ENCODE results near the gene CBLB. TPM values are rescaled to one million over a fixed set of nuclear protein-coding genes. Genes with fewer than 3 reads are reported as not detected.
A peak's percentile ranks its signal among the peaks of the same experiment; 100 is the strongest.

The CBLB gene
- total and polyA plus RNA-seq, 2 of the 4 experiments (the other 2 are of a cell fraction): 10.1 to 20.1 TPM

GRCh38 chr3:105812194-105812586 is 56.6 kb downstream of the CBLB start:
- H3K4ac ChIP-seq (ENCODE audit: low read depth, low read length): no peak overlapping the region
- H3K14ac ChIP-seq (replicated peaks; ENCODE audit: low read depth, low read length): no peak overlapping the region
- no peaks in the 10 kb centered on the region for H3K36me3 ChIP-seq (ENCODE audit: control insufficient read depth, insufficient read depth, low read length)
- H4K5ac ChIP-seq (ENCODE audit: low read depth, low read length): no peak overlapping the region
- ATAC-seq (ENCODE audit: low read depth): peak; percentile 66
- peak overlapping the region; percentile 33; the same call in 1 of the 2 replicates for H3K4me2 ChIP-seq (ENCODE audit: low read depth, low read length)
- no peaks in the 10 kb centered on the region for H3K9me1 ChIP-seq (ENCODE audit: insufficient read depth, low read length)
- no peak overlapping the region for H3K9ac ChIP-seq (ENCODE audit: low read depth, low read length)
- intact Hi-C loops (cut with micrococcal nuclease) (no loop called here), dilution Hi-C loops (cut with HindIII; ENCODE audit: low sequenced_read_pairs, unreplicated experiment) (no loop called here), in situ Hi-C loops (cut with MboI; ENCODE audit: low sequenced_read_pairs) (no loop called here)
- peak overlapping the region; percentile 12 for H2BK5ac ChIP-seq (ENCODE audit: low read depth, low read length, poor library complexity, severe bottlenecking)
- no peak overlapping the region for H3K4me3 ChIP-seq (ENCODE audit: insufficient read depth, low read depth, low read length)
- no peak overlapping the region for H3K56ac ChIP-seq (ENCODE audit: extremely low read depth, insufficient read depth, low read length)
- H2BK120ac ChIP-seq (ENCODE audit: low read depth, low read length): 0 out of 2 replicates have a peak overlapping the region, but pooled peaks have one; percentile 32
- BruUV-seq (replicated peaks): no TSS peak
- H4K91ac ChIP-seq (ENCODE audit: insufficient read depth, low read depth, low read length): no peak overlapping the region
- DNase-seq: peak; percentile 74
- H4K20me1 ChIP-seq (ENCODE audit: insufficient read depth, low read length): no peaks in the 10 kb centered on the region; the same call in 1 of the 2 replicates
- 60% methylated on average over 1 of the region's 1 CpG; no CpG with 5 or more reads in 1 of the 2 experiments for WGBS, 2 experiments (ENCODE audit: extremely low coverage in 2 of 2, insufficient read length in 1 of 2)
- H4K8ac ChIP-seq (ENCODE audit: low read depth in 2 of 2, low read length in 2 of 2): peak overlapping the region in 1 of 2 experiments; percentile 23; a peak in 1 of 4 replicates
- CTCF ChIA-PET: no interaction called here
- TF ChIP-seq CEBPB (IDR thresholded peaks at IDR 0.05; ENCODE audit: low read depth, low read length) (peak; percentile 55; the same call in 1 of the 2 replicates), MXI1 (IDR thresholded peaks at IDR 0.05; ENCODE audit: borderline replicate concordance, low read depth, low read length) (no peak), FOS (IDR thresholded peaks at IDR 0.05; ENCODE audit: low read depth, low read length) (0 out of 2 replicates have a peak, but pooled peaks have one; percentile 19)
- POLR2A ChIA-PET (ENCODE audit: unreplicated experiment): no interaction called here
- no peak overlapping the region for H3K23ac ChIP-seq (ENCODE audit: low read depth, low read length)
- H2AFZ ChIP-seq (replicated peaks; ENCODE audit: low read length, poor library complexity): no peak overlapping the region
- H3K9me3 ChIP-seq (ENCODE audit: control insufficient read depth, insufficient read depth, low read length): no peaks in the 10 kb centered on the region
- H3K27me3 ChIP-seq (ENCODE audit: control insufficient read depth, insufficient read depth, low read length): no peaks in the 10 kb centered on the region
- no peak overlapping the region for H2BK20ac ChIP-seq (ENCODE audit: low read depth, low read length)
- no peak overlapping the region for H2AK9ac ChIP-seq (replicated peaks; ENCODE audit: low read depth, low read length, poor library complexity)
- H3K27ac ChIP-seq (ENCODE audit: insufficient read depth, low read length): no peak overlapping the region
- H3K4me1 ChIP-seq (ENCODE audit: control insufficient read depth, insufficient read depth, low read length): peaks cover 2% of the 10 kb centered on the region; the same call in 1 of the 2 replicates
- no peak overlapping the region for H2AK5ac ChIP-seq (ENCODE audit: low read depth, low read length)
- peaks cover 5 to 21% of the 10 kb centered on the region in 2 experiments; a peak in 3 of 4 replicates for H3K79me1 ChIP-seq (ENCODE audit: low read depth in 1 of 2, low read length in 2 of 2)
- H3K18ac ChIP-seq (ENCODE audit: low read depth, low read length): peak overlapping the region; percentile 12; the same call in 1 of the 2 replicates
- H2BK15ac ChIP-seq (ENCODE audit: low read depth, low read length): no peak overlapping the region
